ENCODE measurements around the gene MYZAP. TPM values are rescaled to one million over a fixed set of nuclear protein-coding genes. Genes with fewer than 3 reads are reported as not detected.
"Not testable (repeated sequence)": the region's sequence is repeated elsewhere in the genome, so short reads cannot be mapped to it uniquely, and the experiment has no call there.

MYZAP gene
- total RNA-seq, 1 donor from 2014 or later: 2.6 TPM

DNA sequence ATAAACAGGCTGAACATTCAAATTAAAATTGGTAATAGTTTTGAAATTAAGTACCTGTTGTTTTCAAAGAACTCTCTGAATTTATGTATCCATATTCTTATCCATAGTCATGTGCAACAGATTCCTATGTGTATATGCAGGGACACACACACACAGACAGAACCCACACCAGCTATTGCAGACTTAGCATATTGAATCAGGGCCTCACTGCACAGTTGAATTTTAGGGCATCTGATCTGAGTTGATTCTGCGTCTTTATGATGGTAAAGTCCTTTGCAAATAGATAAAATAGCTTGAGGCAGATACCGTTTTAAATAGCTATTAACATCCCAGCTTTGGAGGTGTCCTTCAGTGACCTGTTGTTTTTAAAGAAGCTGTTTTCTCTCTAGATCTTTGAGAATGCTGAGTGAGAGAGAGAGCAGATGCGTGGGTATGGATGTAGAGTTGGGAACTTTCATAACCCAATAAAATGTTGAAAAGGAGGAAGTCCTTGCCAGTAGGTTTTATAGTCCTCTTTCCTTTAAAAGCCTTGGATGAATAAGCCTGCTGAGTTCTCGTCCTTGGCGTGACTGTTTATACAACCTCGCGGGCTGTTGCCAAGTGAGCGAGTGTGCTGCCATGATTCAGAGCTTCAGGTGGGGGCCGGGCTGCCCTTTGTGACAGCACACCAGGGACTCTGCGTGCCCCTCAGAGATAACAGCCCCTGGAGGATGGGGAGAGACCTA lies 18.3 kb downstream of the MYZAP start:
- Histone ChIP-seq H3K36me3 (ENCODE audit: control insufficient read depth in 3 of 3, insufficient read depth in 3 of 3, low read length in 3 of 3) (peaks cover 0 to 2% (median 0%) of the 10 kb centered on the region in 3 donors), H3K9ac (ENCODE audit: low read depth in 1 of 3, low read length in 3 of 3) (no peak overlapping the region), H3K4me1 (ENCODE audit: control insufficient read depth in 3 of 3, insufficient read depth in 3 of 3, low read length in 3 of 3) (peaks cover 3 to 14% (median 3%) of the 10 kb centered on the region in 3 donors), H3K27ac (ENCODE audit: low read depth, low read length) (peak overlapping the region; percentile 19), H3K4me3 (ENCODE audit: low read length in 3 of 3) (no peak overlapping the region), H3K27me3 (ENCODE audit: control insufficient read depth in 3 of 3, insufficient read depth in 3 of 3, low read length in 3 of 3) (no peaks in the 10 kb centered on the region), H3K9me3 (ENCODE audit: control insufficient read depth in 3 of 3, low read length in 3 of 3) (no peaks in the 10 kb centered on the region)

DNA sequence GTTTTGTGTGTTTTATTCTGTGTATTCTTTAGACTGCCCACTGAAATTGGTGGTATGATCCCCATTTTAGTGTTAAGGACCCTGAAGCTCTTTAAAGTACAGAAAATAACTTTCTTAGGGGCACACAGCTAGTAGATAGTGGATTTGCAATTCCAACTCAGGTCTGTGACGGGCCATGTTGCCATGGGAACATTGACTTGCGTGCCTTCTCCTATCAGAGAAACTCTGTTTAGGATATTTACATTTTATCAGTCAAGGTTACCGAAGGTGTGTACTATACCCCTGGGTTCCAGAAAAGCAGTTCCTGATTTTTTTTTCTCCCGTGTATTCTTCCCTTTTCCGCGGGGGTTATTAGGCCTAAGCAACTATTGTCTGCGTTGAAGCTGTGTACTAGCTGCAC lies 19.4 kb downstream of the MYZAP start:
- no peak overlapping the region for H3K27ac ChIP-seq (ENCODE audit: low read depth, low read length)
- no peak overlapping the region for H3K9ac ChIP-seq (ENCODE audit: low read depth in 1 of 3, low read length in 3 of 3)
- H3K36me3 ChIP-seq (ENCODE audit: control insufficient read depth in 3 of 3, insufficient read depth in 3 of 3, low read length in 3 of 3): peaks cover 0 to 2% (median 0%) of the 10 kb centered on the region in 3 donors
- H3K4me3 ChIP-seq (ENCODE audit: low read length in 3 of 3): no peak overlapping the region
- H3K4me1 ChIP-seq (ENCODE audit: control insufficient read depth in 3 of 3, insufficient read depth in 3 of 3, low read length in 3 of 3): peaks cover 10 to 20% (median 12%) of the 10 kb centered on the region in 3 donors
- H3K9me3 ChIP-seq (ENCODE audit: control insufficient read depth in 3 of 3, low read length in 3 of 3): no peaks in the 10 kb centered on the region
- no peaks in the 10 kb centered on the region for H3K27me3 ChIP-seq (ENCODE audit: control insufficient read depth in 3 of 3, insufficient read depth in 3 of 3, low read length in 3 of 3)

DNA sequence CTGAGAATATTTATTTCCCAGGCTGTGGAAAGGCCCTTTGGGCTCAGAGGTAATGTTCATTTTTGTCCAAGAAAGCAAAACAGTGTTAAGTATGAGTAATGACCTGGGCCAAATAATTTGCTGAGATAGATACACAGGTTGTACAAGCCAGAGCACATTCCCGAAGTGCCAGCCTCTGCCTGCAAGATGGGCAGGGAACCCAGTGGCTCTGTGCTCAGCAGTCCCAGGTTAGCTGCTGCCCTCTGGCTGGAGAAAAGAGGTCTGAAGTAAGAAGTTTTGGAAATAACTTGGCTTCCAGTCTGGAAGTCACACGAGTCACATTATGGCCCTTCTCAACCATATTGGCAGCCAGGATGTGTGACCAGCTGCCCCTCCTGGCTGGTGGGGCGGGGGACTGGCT lies 20.2 kb downstream of the MYZAP start:
- Histone ChIP-seq H3K9me3 (ENCODE audit: control insufficient read depth in 3 of 3, low read length in 3 of 3) (no peaks in the 10 kb centered on the region), H3K27me3 (ENCODE audit: control insufficient read depth in 3 of 3, insufficient read depth in 3 of 3, low read length in 3 of 3) (no peaks in the 10 kb centered on the region), H3K4me1 (ENCODE audit: control insufficient read depth in 3 of 3, insufficient read depth in 3 of 3, low read length in 3 of 3) (peaks cover 10 to 22% (median 12%) of the 10 kb centered on the region in 3 donors), H3K4me3 (ENCODE audit: low read length in 3 of 3) (no peak overlapping the region), H3K27ac (ENCODE audit: low read depth, low read length) (no peak overlapping the region), H3K36me3 (ENCODE audit: control insufficient read depth in 3 of 3, insufficient read depth in 3 of 3, low read length in 3 of 3) (peaks cover 0 to under 1% (median 0%) of the 10 kb centered on the region in 3 donors), H3K9ac (ENCODE audit: low read depth in 1 of 3, low read length in 3 of 3) (no peak overlapping the region)

DNA sequence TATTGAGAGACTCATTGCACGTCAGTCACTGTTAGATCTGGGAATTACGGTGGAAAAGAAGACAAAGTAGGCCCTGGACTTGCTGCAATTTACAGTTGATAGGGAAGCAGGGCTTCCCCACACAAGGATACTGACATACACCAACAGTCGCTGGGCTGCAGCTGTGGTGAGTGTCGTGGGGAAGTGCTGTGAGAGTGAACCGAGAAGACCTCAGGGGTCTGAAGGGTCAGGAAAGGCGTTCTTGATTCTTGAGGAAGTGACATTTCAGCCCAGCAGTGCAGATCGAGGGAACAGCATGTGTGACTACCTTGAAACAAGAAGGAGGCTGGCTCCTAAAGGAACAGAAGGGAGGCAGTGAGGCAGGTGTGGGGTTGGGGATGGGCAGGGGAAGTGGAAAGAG lies 22.5 kb downstream of the MYZAP start:
- peaks cover 10 to 18% (median 12%) of the 10 kb centered on the region in 3 donors for H3K4me1 ChIP-seq (ENCODE audit: control insufficient read depth in 3 of 3, insufficient read depth in 3 of 3, low read length in 3 of 3)

DNA sequence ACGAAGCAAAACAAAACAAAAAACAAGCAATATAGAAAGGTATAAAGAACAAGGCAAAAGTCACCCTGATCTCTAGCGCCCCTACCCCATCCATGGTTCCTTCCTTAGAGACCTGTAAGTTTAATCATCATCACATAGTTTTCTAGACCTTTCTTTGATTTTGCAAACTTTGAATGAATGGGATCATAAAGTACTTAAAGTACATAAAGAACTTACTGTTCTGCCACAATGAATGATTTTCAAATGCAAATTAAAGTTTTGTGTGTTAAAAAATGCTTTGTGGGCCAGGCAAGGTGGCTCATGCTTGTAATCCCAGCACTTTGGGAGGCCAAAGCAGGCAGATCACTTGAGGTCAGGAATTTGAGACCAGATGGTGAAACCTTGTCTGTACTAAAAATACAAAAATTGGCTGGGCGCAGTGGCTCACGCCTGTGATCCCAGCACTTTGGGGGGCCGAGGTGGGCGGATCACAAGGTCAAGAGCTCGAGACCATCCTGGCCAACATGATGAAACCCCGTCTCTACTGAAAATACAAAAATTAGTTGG lies 24.3 kb downstream of the MYZAP start:
- peaks cover 10 to 22% (median 20%) of the 10 kb centered on the region in 3 donors for H3K4me1 ChIP-seq (ENCODE audit: control insufficient read depth in 3 of 3, insufficient read depth in 3 of 3, low read length in 3 of 3)
- not testable (repeated sequence) for H3K9me3 ChIP-seq (ENCODE audit: control insufficient read depth in 3 of 3, low read length in 3 of 3); H3K9ac ChIP-seq (ENCODE audit: low read depth in 1 of 3, low read length in 3 of 3); H3K27me3 ChIP-seq (ENCODE audit: control insufficient read depth in 3 of 3, insufficient read depth in 3 of 3, low read length in 3 of 3); H3K36me3 ChIP-seq (ENCODE audit: control insufficient read depth in 3 of 3, insufficient read depth in 3 of 3, low read length in 3 of 3); H3K27ac ChIP-seq (ENCODE audit: low read depth, low read length); H3K4me3 ChIP-seq (ENCODE audit: low read length in 3 of 3)

More for the DNA sequence above, 22.5 kb downstream of the MYZAP start:
- no peak overlapping the region for H3K9ac ChIP-seq (ENCODE audit: low read depth in 1 of 3, low read length in 3 of 3)
- no peaks in the 10 kb centered on the region for H3K27me3 ChIP-seq (ENCODE audit: control insufficient read depth in 3 of 3, insufficient read depth in 3 of 3, low read length in 3 of 3)
- H3K27ac ChIP-seq (ENCODE audit: low read depth, low read length): no peak overlapping the region
- H3K36me3 ChIP-seq (ENCODE audit: control insufficient read depth in 3 of 3, insufficient read depth in 3 of 3, low read length in 3 of 3): no peaks in the 10 kb centered on the region
- H3K9me3 ChIP-seq (ENCODE audit: control insufficient read depth in 3 of 3, low read length in 3 of 3): no peaks in the 10 kb centered on the region
- no peak overlapping the region for H3K4me3 ChIP-seq (ENCODE audit: low read length in 3 of 3)

DNA sequence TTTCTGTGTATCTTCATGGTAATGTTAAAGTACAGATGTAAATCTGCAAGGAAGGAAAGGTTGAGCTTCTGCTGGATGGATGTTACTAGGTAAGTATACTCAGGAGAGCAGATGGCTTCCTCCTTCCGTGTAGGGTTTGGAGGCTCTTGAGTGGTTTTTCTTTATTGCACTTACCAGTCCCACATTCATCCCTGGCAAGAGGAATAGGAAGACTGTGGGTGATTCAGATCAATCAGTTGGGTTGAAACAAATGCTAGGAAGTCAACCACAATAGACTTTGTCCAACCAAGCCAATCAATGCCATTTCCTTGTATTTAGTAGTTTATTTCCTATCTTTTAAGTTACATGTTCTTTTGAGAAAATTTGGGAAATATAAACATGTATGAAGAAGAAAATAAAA lies 26.6 kb downstream of the MYZAP start:
- Histone ChIP-seq H3K9ac (ENCODE audit: low read depth in 1 of 3, low read length in 3 of 3) (no peak overlapping the region), H3K4me3 (ENCODE audit: low read length in 3 of 3) (no peak overlapping the region), H3K9me3 (ENCODE audit: control insufficient read depth in 3 of 3, low read length in 3 of 3) (no peaks in the 10 kb centered on the region), H3K36me3 (ENCODE audit: control insufficient read depth in 3 of 3, insufficient read depth in 3 of 3, low read length in 3 of 3) (no peaks in the 10 kb centered on the region), H3K4me1 (ENCODE audit: control insufficient read depth in 3 of 3, insufficient read depth in 3 of 3, low read length in 3 of 3) (peaks cover 7 to 16% (median 16%) of the 10 kb centered on the region in 3 donors), H3K27me3 (ENCODE audit: control insufficient read depth in 3 of 3, insufficient read depth in 3 of 3, low read length in 3 of 3) (no peaks in the 10 kb centered on the region), H3K27ac (ENCODE audit: low read depth, low read length) (no peak overlapping the region)

DNA sequence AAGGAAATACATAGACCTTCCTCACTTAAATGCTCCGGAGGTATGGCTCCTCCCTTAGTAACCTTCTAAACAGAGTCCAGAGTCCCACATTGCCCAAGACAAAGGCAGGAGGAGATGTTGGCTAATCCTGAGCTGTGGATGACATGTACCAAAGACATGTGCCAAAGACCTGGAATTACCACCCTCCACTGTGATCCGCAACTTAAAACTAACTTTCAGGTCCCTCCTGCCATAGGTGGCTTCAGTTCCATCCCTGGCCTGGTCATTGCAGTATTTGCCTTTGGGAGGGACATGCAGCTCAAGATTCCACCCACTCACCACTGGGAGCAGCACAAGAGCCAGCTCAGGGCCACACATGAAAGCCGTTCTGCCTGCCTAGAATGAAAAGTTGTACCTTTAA lies 28.0 kb downstream of the MYZAP start:
- no peaks in the 10 kb centered on the region for H3K36me3 ChIP-seq (ENCODE audit: control insufficient read depth in 3 of 3, insufficient read depth in 3 of 3, low read length in 3 of 3)

DNA sequence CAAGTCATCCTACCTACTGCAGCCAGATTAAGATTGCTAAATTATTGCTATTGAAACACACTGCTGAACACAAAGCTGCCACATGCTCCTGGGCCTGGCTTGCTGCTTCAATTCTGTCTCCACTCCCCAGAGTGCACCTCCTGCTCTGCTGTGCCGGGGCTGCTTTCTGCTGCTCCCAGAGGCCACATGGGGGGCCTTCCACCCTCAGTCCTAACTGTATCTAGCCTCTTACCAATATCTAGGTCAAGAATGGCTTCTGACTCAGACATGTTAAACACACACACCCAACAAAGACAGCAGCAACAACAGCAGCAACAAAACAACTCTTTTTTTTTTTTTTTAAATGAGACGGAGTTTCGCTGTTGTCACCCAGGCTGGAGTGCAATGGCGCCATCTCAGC lies 33.0 kb downstream of the MYZAP start:
- peaks cover 15 to 22% (median 16%) of the 10 kb centered on the region in 3 donors for H3K4me1 ChIP-seq (ENCODE audit: control insufficient read depth in 3 of 3, insufficient read depth in 3 of 3, low read length in 3 of 3)
- no peaks in the 10 kb centered on the region for H3K9me3 ChIP-seq (ENCODE audit: control insufficient read depth in 3 of 3, low read length in 3 of 3)
- H3K27ac ChIP-seq (ENCODE audit: low read depth, low read length): no peak overlapping the region
- no peak overlapping the region for H3K9ac ChIP-seq (ENCODE audit: low read depth in 1 of 3, low read length in 3 of 3)
- no peak overlapping the region for H3K4me3 ChIP-seq (ENCODE audit: low read length in 3 of 3)
- no peaks in the 10 kb centered on the region for H3K36me3 ChIP-seq (ENCODE audit: control insufficient read depth in 3 of 3, insufficient read depth in 3 of 3, low read length in 3 of 3)
- no peaks in the 10 kb centered on the region for H3K27me3 ChIP-seq (ENCODE audit: control insufficient read depth in 3 of 3, insufficient read depth in 3 of 3, low read length in 3 of 3)

More for the DNA sequence above, 28.0 kb downstream of the MYZAP start:
- H3K4me1 ChIP-seq (ENCODE audit: control insufficient read depth in 3 of 3, insufficient read depth in 3 of 3, low read length in 3 of 3): peaks cover 7 to 16% (median 16%) of the 10 kb centered on the region in 3 donors
- no peak overlapping the region for H3K27ac ChIP-seq (ENCODE audit: low read depth, low read length)
- H3K9ac ChIP-seq (ENCODE audit: low read depth in 1 of 3, low read length in 3 of 3): no peak overlapping the region
- no peaks in the 10 kb centered on the region for H3K27me3 ChIP-seq (ENCODE audit: control insufficient read depth in 3 of 3, insufficient read depth in 3 of 3, low read length in 3 of 3)
- no peaks in the 10 kb centered on the region for H3K9me3 ChIP-seq (ENCODE audit: control insufficient read depth in 3 of 3, low read length in 3 of 3)
- H3K4me3 ChIP-seq (ENCODE audit: low read length in 3 of 3): no peak overlapping the region

DNA sequence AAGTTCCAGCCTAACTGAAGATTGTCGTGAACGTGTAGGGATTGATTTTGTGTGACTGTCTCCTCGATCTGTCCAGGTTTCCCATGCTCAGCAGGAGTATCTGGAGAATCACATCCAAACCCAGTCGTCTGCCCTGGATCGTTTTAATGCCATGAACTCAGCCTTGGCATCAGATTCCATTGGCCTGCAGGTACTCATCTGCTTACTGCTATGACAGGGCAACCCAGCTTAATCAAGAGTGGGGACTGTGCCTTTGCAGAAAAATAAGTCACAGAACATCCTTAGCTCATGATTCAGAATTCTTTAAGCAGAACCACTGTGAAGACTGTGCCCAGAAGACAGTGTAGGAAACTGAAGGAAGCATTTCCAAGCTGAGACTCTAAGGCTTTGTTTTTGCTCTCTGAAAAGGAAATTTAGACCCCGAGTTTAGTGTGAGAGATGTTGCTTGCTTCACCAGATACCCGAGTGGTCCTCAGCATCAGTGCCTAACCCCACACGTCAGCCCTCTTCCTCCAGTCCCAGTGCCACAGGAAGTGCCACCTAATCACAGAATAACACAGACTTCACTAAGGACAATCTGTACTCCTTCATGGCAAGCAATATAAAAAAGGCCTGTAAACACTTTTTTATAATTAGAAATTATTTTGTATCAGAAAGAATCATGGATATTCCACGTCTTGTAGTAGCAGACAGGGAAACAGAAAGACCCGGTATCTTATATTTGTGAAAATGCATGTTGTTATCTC lies 34.2 kb downstream of the MYZAP start:
- H3K27me3 ChIP-seq (ENCODE audit: control insufficient read depth in 3 of 3, insufficient read depth in 3 of 3, low read length in 3 of 3): no peaks in the 10 kb centered on the region
- peaks cover 7 to 16% (median 15%) of the 10 kb centered on the region in 3 donors for H3K4me1 ChIP-seq (ENCODE audit: control insufficient read depth in 3 of 3, insufficient read depth in 3 of 3, low read length in 3 of 3)
- no peak overlapping the region for H3K9ac ChIP-seq (ENCODE audit: low read depth in 1 of 3, low read length in 3 of 3)
- H3K9me3 ChIP-seq (ENCODE audit: control insufficient read depth in 3 of 3, low read length in 3 of 3): no peaks in the 10 kb centered on the region
- no peak overlapping the region for H3K27ac ChIP-seq (ENCODE audit: low read depth, low read length)
- no peaks in the 10 kb centered on the region for H3K36me3 ChIP-seq (ENCODE audit: control insufficient read depth in 3 of 3, insufficient read depth in 3 of 3, low read length in 3 of 3)
- H3K4me3 ChIP-seq (ENCODE audit: low read length in 3 of 3): no peak overlapping the region

All from skeletal muscle tissue (tissue), 4 donors.